Astrocyte (in vitro differentiated cells and primary cell): ENCODE measurements around the gene FXYD4. TPM values are rescaled to one million over a fixed set of nuclear protein-coding genes. Genes with fewer than 3 reads are reported as not detected.

Experiments used
- DNase-seq: peaks from one replicate; pipeline ENCODE4 v3.0.0-alpha.2; 2010; ENCODE audit warnings: low read depth
- FAIRE-seq: peaks from 2 replicates; lab custom pipeline; 2011; peaks lifted over from hg19 to GRCh38; lab: Jason Lieb, UNC
- H2AFZ ChIP-seq: 2 replicates; pipeline ENCODE4 v1.6.0; 2012; ENCODE audit warnings: low read depth, low read length, inconsistent platforms
- H3K27ac ChIP-seq: 2 replicates; pipeline ENCODE4 v1.5.1; 2011; ENCODE audit warnings: low read depth, low read length, inconsistent platforms
- H3K27me3 ChIP-seq: 2 replicates; pipeline ENCODE4 v1.6.0; 2011; ENCODE audit warnings: low read length, inconsistent platforms; ENCODE audit not compliant: insufficient read depth
- H3K36me3 ChIP-seq: 2 replicates; pipeline ENCODE4 v1.5.1; 2011; ENCODE audit warnings: low read length, inconsistent platforms; ENCODE audit not compliant: insufficient read depth
- H3K4me1 ChIP-seq: 2 replicates; pipeline ENCODE4 v1.5.1; 2011; ENCODE audit warnings: low read length, inconsistent platforms; ENCODE audit not compliant: insufficient read depth
- H3K4me2 ChIP-seq: 2 replicates; pipeline ENCODE4 v1.6.0; 2012; ENCODE audit warnings: low read length, inconsistent platforms
- H3K4me3 ChIP-seq: 2 replicates; pipeline ENCODE4 v1.5.1; 2011; ENCODE audit warnings: low read depth, mild to moderate bottlenecking, low read length, inconsistent platforms; ENCODE audit not compliant: insufficient read depth
- H3K79me2 ChIP-seq: 2 replicates; pipeline ENCODE4 v1.6.0; 2012; ENCODE audit warnings: mild to moderate bottlenecking, low read length, inconsistent platforms; ENCODE audit not compliant: insufficient read depth
- H3K9ac ChIP-seq: 2 replicates; pipeline ENCODE4 v1.6.0; 2012; ENCODE audit warnings: mild to moderate bottlenecking, low read length, inconsistent platforms
- H3K9me3 ChIP-seq: 2 replicates; pipeline ENCODE4 v1.5.1; 2012; ENCODE audit warnings: low read depth, mild to moderate bottlenecking, low read length, inconsistent platforms; ENCODE audit not compliant: insufficient read depth
- H4K20me1 ChIP-seq: 2 replicates; pipeline ENCODE4 v1.6.0; 2012; ENCODE audit warnings: low read length, inconsistent platforms; ENCODE audit not compliant: insufficient read depth
- H3K27ac Mint-ChIP-seq: one replicate; pipeline ENCODE4 v1.8.0; 2021; ENCODE audit warnings: mild to moderate bottlenecking, mixed read lengths; ENCODE audit not compliant: unreplicated experiment
- H3K27me3 Mint-ChIP-seq: one replicate; pipeline ENCODE4 v1.8.0; 2021; ENCODE audit warnings: low read depth, mixed read lengths; ENCODE audit not compliant: unreplicated experiment
- H3K36me3 Mint-ChIP-seq: one replicate; pipeline ENCODE4 v1.8.0; 2021; ENCODE audit warnings: low read depth, mixed read lengths; ENCODE audit not compliant: unreplicated experiment
- H3K4me1 Mint-ChIP-seq: one replicate; pipeline ENCODE4 v1.8.0; 2021; ENCODE audit warnings: low read depth, mixed read lengths; ENCODE audit not compliant: unreplicated experiment
- H3K4me3 Mint-ChIP-seq: one replicate; pipeline ENCODE4 v1.8.0; 2021; ENCODE audit warnings: mild to moderate bottlenecking, moderate library complexity, mixed read lengths; ENCODE audit not compliant: unreplicated experiment
- H3K9me3 Mint-ChIP-seq: one replicate; pipeline ENCODE4 v1.8.0; 2021; ENCODE audit warnings: mild to moderate bottlenecking, mixed read lengths; ENCODE audit not compliant: unreplicated experiment
- EZH2 ChIP-seq: IDR thresholded peaks from 2 replicates; pipeline ENCODE4 v1.6.1; 2012; ENCODE audit warnings: mild to moderate bottlenecking, low read length, inconsistent platforms; ENCODE audit not compliant: insufficient read depth
- total RNA-seq: library from RNA; stranded (reverse); gene quantifications from 2 replicates; pipeline ENCODE4 v1.2.1, GENCODE V29; 2021
- TF ChIP-seq, protein P1 (sequence below): IDR thresholded peaks from 2 replicates; pipeline ENCODE4 v1.5.1; 2011; ENCODE audit warnings: low read depth, mild to moderate bottlenecking, inconsistent platforms, low read length, moderate library complexity; ENCODE audit not compliant: insufficient read depth

The FXYD4 gene
- total RNA-seq, 1 donor from 2014 or later, result not detected

DNA sequence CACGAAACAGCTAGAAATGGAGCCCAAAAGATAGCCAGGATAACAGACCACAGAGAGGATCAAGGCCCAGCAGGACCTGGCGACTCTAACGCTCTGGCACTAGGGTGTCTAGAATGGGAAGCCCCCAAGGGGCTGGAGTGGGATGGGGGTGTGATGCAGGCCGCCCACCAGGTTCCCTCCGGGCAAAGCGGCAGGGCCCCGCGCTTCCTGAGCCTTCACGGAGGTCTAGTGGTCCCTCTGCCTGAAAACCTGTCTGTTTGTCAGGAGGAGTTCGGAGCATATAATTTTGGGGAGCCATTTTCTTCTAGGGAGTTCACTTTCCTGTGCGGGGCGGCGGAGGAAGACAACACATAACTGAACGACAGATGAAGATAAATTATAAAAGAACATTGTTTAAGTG, 48.2 kb upstream of the FXYD4 start:
- Histone ChIP-seq H3K79me2 (no peaks in the 10 kb centered on the region), H3K27me3 (peaks cover 3% of the 10 kb centered on the region), H3K9ac (no peak overlapping the region), H2AFZ (peak overlapping the region; percentile 89), H4K20me1 (no peaks in the 10 kb centered on the region), H3K9me3 (no peaks in the 10 kb centered on the region), H3K4me3 (peak overlapping the region; percentile 8), H3K4me1 (no peaks in the 10 kb centered on the region), H3K27ac (no peak overlapping the region), H3K4me2 (peak overlapping the region; percentile 83), H3K36me3 (no peaks in the 10 kb centered on the region)
- no peak for TF ChIP-seq EZH2
- Mint-ChIP-seq H3K4me3 (peak overlapping the region; percentile 18), H3K4me1 (peaks cover 6% of the 10 kb centered on the region), H3K27me3 (peaks cover 20% of the 10 kb centered on the region), H3K36me3 (no peaks in the 10 kb centered on the region), H3K27ac (no peak overlapping the region), H3K9me3 (peaks cover 3% of the 10 kb centered on the region)
- DNase-seq, result no peak
- FAIRE-seq, result no peak

DNA sequence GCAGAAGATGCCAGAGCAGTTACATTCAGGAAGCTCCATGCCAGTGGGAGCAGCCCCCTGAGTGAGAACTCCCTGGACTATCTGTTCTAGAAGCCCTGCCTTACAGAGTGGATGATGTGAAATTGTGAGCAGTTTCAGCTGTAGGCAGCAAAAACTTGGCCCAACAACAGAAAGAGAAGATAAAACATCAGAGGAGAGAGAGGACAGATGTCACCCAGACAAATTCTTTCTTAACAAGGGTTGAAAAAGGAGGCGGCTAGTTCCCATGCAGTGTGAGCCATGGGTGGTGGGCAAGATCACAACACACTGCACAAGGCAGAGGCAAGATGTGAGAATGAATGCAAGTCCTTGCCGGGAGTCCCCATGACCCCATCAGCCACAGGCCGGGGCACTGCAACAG, 46.6 kb upstream of the FXYD4 start:
- H3K4me1 ChIP-seq, result no peaks in the 10 kb centered on the region
- no peak for TF ChIP-seq EZH2
- TF ChIP-seq, protein P1, sequence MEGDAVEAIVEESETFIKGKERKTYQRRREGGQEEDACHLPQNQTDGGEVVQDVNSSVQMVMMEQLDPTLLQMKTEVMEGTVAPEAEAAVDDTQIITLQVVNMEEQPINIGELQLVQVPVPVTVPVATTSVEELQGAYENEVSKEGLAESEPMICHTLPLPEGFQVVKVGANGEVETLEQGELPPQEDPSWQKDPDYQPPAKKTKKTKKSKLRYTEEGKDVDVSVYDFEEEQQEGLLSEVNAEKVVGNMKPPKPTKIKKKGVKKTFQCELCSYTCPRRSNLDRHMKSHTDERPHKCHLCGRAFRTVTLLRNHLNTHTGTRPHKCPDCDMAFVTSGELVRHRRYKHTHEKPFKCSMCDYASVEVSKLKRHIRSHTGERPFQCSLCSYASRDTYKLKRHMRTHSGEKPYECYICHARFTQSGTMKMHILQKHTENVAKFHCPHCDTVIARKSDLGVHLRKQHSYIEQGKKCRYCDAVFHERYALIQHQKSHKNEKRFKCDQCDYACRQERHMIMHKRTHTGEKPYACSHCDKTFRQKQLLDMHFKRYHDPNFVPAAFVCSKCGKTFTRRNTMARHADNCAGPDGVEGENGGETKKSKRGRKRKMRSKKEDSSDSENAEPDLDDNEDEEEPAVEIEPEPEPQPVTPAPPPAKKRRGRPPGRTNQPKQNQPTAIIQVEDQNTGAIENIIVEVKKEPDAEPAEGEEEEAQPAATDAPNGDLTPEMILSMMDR, result no peak
- H3K36me3 ChIP-seq, result no peaks in the 10 kb centered on the region
- peaks cover 3% of the 10 kb centered on the region for H3K27me3 ChIP-seq
- H3K27ac ChIP-seq, result no peak overlapping the region
- no peak overlapping the region for H3K27ac Mint-ChIP-seq
- no peaks in the 10 kb centered on the region for H3K79me2 ChIP-seq
- FAIRE-seq (no peak), DNase-seq (no peak)
- peaks cover 3% of the 10 kb centered on the region for H3K9me3 Mint-ChIP-seq
- H3K4me3 ChIP-seq, result no peak overlapping the region
- H3K9ac ChIP-seq, result no peak overlapping the region
- no peaks in the 10 kb centered on the region for H3K36me3 Mint-ChIP-seq
- no peak overlapping the region for H3K4me3 Mint-ChIP-seq
- peaks cover 23% of the 10 kb centered on the region for H3K27me3 Mint-ChIP-seq
- no peaks in the 10 kb centered on the region for H3K9me3 ChIP-seq
- H3K4me1 Mint-ChIP-seq, result no peaks in the 10 kb centered on the region
- no peak overlapping the region for H3K4me2 ChIP-seq
- no peaks in the 10 kb centered on the region for H4K20me1 ChIP-seq
- no peak overlapping the region for H2AFZ ChIP-seq

DNA sequence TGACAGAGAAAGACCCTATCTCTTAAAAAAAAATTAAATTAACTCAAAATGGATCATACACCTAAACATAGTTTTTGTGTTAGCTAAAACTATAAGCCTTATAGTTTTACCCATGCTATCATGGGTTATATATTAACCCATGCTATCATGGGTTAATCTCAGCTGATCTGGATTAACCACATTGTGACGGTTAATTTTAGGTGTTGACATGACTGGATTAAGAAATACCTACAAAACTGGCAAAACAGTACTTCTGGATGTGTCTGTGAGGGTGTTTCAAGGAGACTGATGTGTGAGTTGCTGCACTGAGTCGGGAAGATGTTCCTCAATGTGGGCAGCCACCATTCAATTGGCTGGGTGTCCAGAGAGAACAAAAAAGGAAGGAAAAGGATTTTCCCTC, 44.3 kb upstream of the FXYD4 start:
- H3K9ac ChIP-seq, result no peak overlapping the region
- Mint-ChIP-seq H3K36me3 (no peaks in the 10 kb centered on the region), H3K27ac (no peak overlapping the region), H3K27me3 (peaks cover 18% of the 10 kb centered on the region), H3K4me1 (no peaks in the 10 kb centered on the region), H3K4me3 (no peak overlapping the region), H3K9me3 (peaks cover 3% of the 10 kb centered on the region)
- peaks cover 3% of the 10 kb centered on the region for H3K27me3 ChIP-seq
- FAIRE-seq, result no peak
- no peaks in the 10 kb centered on the region for H3K79me2 ChIP-seq
- H3K4me1 ChIP-seq, result no peaks in the 10 kb centered on the region
- H4K20me1 ChIP-seq, result no peaks in the 10 kb centered on the region
- no peak overlapping the region for H3K4me2 ChIP-seq
- no peaks in the 10 kb centered on the region for H3K9me3 ChIP-seq
- no peak overlapping the region for H3K27ac ChIP-seq
- no peaks in the 10 kb centered on the region for H3K36me3 ChIP-seq
- no peak overlapping the region for H2AFZ ChIP-seq
- TF ChIP-seq EZH2, result no peak
- TF ChIP-seq, protein P1, result no peak
- H3K4me3 ChIP-seq, result no peak overlapping the region
- DNase-seq, result no peak
